Measurements from ENCODE around the gene GRIFIN. TPM values are rescaled to one million over a fixed set of nuclear protein-coding genes. Genes with fewer than 3 reads are reported as not detected.

Gene GRIFIN
- total and polyA plus RNA-seq, 2 donors (not counting 1 experiment from before 2014, with no cell fraction given) = not detected

DNA sequence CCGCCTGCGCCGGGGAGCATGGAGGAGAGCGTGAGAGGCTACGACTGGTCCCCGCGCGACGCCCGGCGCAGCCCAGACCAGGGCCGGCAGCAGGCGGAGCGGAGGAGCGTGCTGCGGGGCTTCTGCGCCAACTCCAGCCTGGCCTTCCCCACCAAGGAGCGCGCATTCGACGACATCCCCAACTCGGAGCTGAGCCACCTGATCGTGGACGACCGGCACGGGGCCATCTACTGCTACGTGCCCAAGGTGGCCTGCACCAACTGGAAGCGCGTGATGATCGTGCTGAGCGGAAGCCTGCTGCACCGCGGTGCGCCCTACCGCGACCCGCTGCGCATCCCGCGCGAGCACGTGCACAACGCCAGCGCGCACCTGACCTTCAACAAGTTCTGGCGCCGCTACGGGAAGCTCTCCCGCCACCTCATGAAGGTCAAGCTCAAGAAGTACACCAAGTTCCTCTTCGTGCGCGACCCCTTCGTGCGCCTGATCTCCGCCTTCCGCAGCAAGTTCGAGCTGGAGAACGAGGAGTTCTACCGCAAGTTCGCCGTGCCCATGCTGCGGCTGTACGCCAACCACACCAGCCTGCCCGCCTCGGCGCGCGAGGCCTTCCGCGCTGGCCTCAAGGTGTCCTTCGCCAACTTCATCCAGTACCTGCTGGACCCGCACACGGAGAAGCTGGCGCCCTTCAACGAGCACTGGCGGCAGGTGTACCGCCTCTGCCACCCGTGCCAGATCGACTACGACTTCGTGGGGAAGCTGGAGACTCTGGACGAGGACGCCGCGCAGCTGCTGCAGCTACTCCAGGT lies 43.1 kb downstream of the GRIFIN start:
- Histone ChIP-seq H2AFZ (ENCODE audit: low read length) (no peak overlapping the region), H3K27ac (ENCODE audit: insufficient read depth, low read length) (no peak overlapping the region), H4K20me1 (ENCODE audit: control insufficient read depth, extremely low read depth, insufficient read depth, low read length) (no peaks in the 10 kb centered on the region), H3K4me3 (replicated peaks in 1 of 4; ENCODE audit: control extremely low read depth in 1 of 4, insufficient read depth in 1 of 4, low read depth in 3 of 4, low read length in 4 of 4) (no peak overlapping the region), H3K4me1 (ENCODE audit: control insufficient read depth, extremely low read depth, insufficient read depth, low read length) (no peaks in the 10 kb centered on the region), H3K9ac (ENCODE audit: insufficient read depth, low read length) (no peak overlapping the region), H3K36me3 (ENCODE audit: control insufficient read depth, insufficient read depth, low read length) (peaks cover 4% of the 10 kb centered on the region), H3K4me2 (ENCODE audit: extremely low read depth, insufficient read depth, low read length) (no peak overlapping the region), H3K79me2 (ENCODE audit: control insufficient read depth, insufficient read depth, low read length) (no peaks in the 10 kb centered on the region), H3K27me3 (ENCODE audit: control insufficient read depth, insufficient read depth, low read length) (no peaks in the 10 kb centered on the region), H3K9me3 (ENCODE audit: control insufficient read depth, insufficient read depth, low read depth, low read length) (no peaks in the 10 kb centered on the region)
- no peak for TF ChIP-seq EZH2 (IDR thresholded peaks at IDR 0.05; ENCODE audit: low read length, missing control alignments)
- TF ChIP-seq, protein P1, sequence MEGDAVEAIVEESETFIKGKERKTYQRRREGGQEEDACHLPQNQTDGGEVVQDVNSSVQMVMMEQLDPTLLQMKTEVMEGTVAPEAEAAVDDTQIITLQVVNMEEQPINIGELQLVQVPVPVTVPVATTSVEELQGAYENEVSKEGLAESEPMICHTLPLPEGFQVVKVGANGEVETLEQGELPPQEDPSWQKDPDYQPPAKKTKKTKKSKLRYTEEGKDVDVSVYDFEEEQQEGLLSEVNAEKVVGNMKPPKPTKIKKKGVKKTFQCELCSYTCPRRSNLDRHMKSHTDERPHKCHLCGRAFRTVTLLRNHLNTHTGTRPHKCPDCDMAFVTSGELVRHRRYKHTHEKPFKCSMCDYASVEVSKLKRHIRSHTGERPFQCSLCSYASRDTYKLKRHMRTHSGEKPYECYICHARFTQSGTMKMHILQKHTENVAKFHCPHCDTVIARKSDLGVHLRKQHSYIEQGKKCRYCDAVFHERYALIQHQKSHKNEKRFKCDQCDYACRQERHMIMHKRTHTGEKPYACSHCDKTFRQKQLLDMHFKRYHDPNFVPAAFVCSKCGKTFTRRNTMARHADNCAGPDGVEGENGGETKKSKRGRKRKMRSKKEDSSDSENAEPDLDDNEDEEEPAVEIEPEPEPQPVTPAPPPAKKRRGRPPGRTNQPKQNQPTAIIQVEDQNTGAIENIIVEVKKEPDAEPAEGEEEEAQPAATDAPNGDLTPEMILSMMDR (conservative IDR thresholded peaks at IDR 0.05 in 1 of 2, IDR thresholded peaks at IDR 0.05 in 1 of 2; ENCODE audit: low read depth in 1 of 2, low read length in 2 of 2) = no peak
- no peak for DNase-seq (ENCODE audit: low read depth in 2 of 2)

DNA sequence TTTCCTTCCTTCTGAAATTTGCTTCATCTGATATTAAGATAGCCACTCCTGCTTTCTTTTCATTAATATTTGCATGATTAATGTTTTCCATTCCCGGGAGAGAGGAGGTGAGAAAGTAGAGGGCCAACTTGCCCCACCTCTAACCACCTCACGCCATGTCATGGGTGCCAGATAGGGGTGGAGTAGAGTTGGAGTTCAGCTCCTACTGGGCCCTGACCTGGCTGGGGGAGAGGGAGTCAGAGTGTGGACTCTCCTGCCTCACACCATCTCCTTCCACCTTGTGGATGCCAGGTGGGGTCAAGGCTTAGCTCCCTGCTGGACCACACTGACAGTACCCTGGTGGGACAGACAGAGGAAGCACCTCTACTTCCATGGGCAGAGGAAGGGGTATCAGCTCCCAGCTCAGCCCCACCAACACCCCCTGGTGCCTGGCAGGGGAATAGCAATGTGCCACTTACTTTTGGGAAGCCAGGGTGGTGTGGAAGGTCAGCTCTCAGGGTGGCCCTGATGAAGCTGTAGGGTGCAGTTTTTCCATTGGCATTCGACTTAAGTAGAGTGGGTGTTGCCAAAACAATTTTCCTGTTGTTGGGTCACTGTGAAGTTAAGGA lies 44.8 kb downstream of the GRIFIN start:
- DNase-seq (ENCODE audit: low read depth in 2 of 2) = no peak
- H3K27me3 ChIP-seq (ENCODE audit: control insufficient read depth, insufficient read depth, low read length) = no peaks in the 10 kb centered on the region
- no peak overlapping the region for H3K27ac ChIP-seq (ENCODE audit: insufficient read depth, low read length)
- no peaks in the 10 kb centered on the region for H3K79me2 ChIP-seq (ENCODE audit: control insufficient read depth, insufficient read depth, low read length)
- no peaks in the 10 kb centered on the region for H3K9me3 ChIP-seq (ENCODE audit: control insufficient read depth, insufficient read depth, low read depth, low read length)
- no peaks in the 10 kb centered on the region for H3K4me1 ChIP-seq (ENCODE audit: control insufficient read depth, extremely low read depth, insufficient read depth, low read length)
- H4K20me1 ChIP-seq (ENCODE audit: control insufficient read depth, extremely low read depth, insufficient read depth, low read length) = no peaks in the 10 kb centered on the region
- TF ChIP-seq, protein P1 (conservative IDR thresholded peaks at IDR 0.05 in 1 of 2, IDR thresholded peaks at IDR 0.05 in 1 of 2; ENCODE audit: low read depth in 1 of 2, low read length in 2 of 2) = peak in 1 of 2 donors; percentile 51
- no peak for TF ChIP-seq EZH2 (IDR thresholded peaks at IDR 0.05; ENCODE audit: low read length, missing control alignments)
- H3K9ac ChIP-seq (ENCODE audit: insufficient read depth, low read length) = no peak overlapping the region
- H3K4me2 ChIP-seq (ENCODE audit: extremely low read depth, insufficient read depth, low read length) = no peak overlapping the region
- H3K4me3 ChIP-seq (replicated peaks in 1 of 4; ENCODE audit: control extremely low read depth in 1 of 4, insufficient read depth in 1 of 4, low read depth in 3 of 4, low read length in 4 of 4) = no peak overlapping the region
- peaks cover 4% of the 10 kb centered on the region for H3K36me3 ChIP-seq (ENCODE audit: control insufficient read depth, insufficient read depth, low read length)
- H2AFZ ChIP-seq (ENCODE audit: low read length) = no peak overlapping the region

DNA sequence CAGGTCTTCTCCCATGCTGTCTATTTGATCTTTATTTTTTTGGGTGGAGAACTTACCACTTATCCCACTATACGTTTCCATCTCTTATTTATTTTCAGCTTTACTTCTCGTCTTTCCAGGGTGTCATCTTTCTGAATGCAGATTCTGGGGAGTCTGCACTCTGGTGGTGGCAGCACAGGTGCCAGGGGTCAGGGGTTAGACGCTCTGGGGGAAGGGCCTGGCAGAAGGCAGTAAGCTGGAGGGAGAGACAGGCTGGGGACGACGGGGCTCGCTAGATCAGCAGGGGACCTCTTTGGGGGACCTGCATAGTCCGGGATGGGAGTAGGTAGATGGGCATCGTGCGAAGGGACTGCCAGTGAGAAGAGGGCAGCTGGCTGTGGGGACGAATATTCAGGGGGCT lies 50.4 kb downstream of the GRIFIN start:
- Histone ChIP-seq H4K20me1 (ENCODE audit: control insufficient read depth, extremely low read depth, insufficient read depth, low read length) (no peaks in the 10 kb centered on the region), H3K4me3 (replicated peaks in 1 of 4; ENCODE audit: control extremely low read depth in 1 of 4, insufficient read depth in 1 of 4, low read depth in 3 of 4, low read length in 4 of 4) (no peak overlapping the region), H3K4me2 (ENCODE audit: extremely low read depth, insufficient read depth, low read length) (no peak overlapping the region), H3K9ac (ENCODE audit: insufficient read depth, low read length) (no peak overlapping the region), H3K4me1 (ENCODE audit: control insufficient read depth, extremely low read depth, insufficient read depth, low read length) (no peaks in the 10 kb centered on the region), H3K27me3 (ENCODE audit: control insufficient read depth, insufficient read depth, low read length) (no peaks in the 10 kb centered on the region), H3K27ac (ENCODE audit: insufficient read depth, low read length) (no peak overlapping the region), H3K9me3 (ENCODE audit: control insufficient read depth, insufficient read depth, low read depth, low read length) (no peaks in the 10 kb centered on the region), H3K79me2 (ENCODE audit: control insufficient read depth, insufficient read depth, low read length) (no peaks in the 10 kb centered on the region), H2AFZ (ENCODE audit: low read length) (no peak overlapping the region), H3K36me3 (ENCODE audit: control insufficient read depth, insufficient read depth, low read length) (no peaks in the 10 kb centered on the region)
- TF ChIP-seq EZH2 (IDR thresholded peaks at IDR 0.05; ENCODE audit: low read length, missing control alignments) = no peak
- TF ChIP-seq, protein P1 (conservative IDR thresholded peaks at IDR 0.05 in 1 of 2, IDR thresholded peaks at IDR 0.05 in 1 of 2; ENCODE audit: low read depth in 1 of 2, low read length in 2 of 2) = no peak
- no peak for DNase-seq (ENCODE audit: low read depth in 2 of 2)

All from fibroblast of lung (primary cell).